ENCODE data around the gene EGLN3. TPM values are rescaled to one million over a fixed set of nuclear protein-coding genes. Genes with fewer than 3 reads are reported as not detected.

The EGLN3 gene
- total RNA-seq, 1 experiment from 2014 or later = 20.0 TPM

GRCh38 chr14:33917661-33918060, 33.2 kb downstream of the EGLN3 start:
- Mint-ChIP-seq H3K4me1 (peaks cover 35% of the 10 kb centered on the region), H3K36me3 (peaks cover 12% of the 10 kb centered on the region; the same call in 1 of the 2 replicates), H3K27ac (peak overlapping the region; percentile 34; the same call in 1 of the 2 replicates), H3K4me3 (no peak overlapping the region), H3K9me3 (peaks cover 4% of the 10 kb centered on the region; the same call in 1 of the 2 replicates), H3K27me3 (ENCODE audit: low read depth) (no peaks in the 10 kb centered on the region)
- ChIA-PET POLR2A (interaction anchor here (0.6 kb wide), 1 partner anchor 1099 kb away, joined by 9 read pairs; no protein-coding TSS in a partner anchor), CTCF (interaction anchor here (0.6 kb wide), 1 partner anchor 68 kb away, joined by 3 read pairs; no protein-coding TSS in a partner anchor)
- no peak for TF ChIP-seq ZBTB43 (CRISPR knock-in tag; IDR thresholded peaks at IDR 0.05)
- TF ChIP-seq NR2C2 (CRISPR knock-in tag; IDR thresholded peaks at IDR 0.05) = no peak
- TF ChIP-seq NR3C1 (CRISPR knock-in tag; conservative IDR thresholded peaks at IDR 0.05; ENCODE audit: low read depth) = no peak
- TF ChIP-seq ARID4B (CRISPR knock-in tag; IDR thresholded peaks at IDR 0.05; ENCODE audit: borderline replicate concordance) = no peak
- no peak for TF ChIP-seq RELA (CRISPR knock-in tag; IDR thresholded peaks at IDR 0.05; ENCODE audit: borderline replicate concordance)
- no peak for TF ChIP-seq EMX1 (CRISPR knock-in tag; IDR thresholded peaks at IDR 0.05)
- TF ChIP-seq ATF2 (CRISPR knock-in tag; IDR thresholded peaks at IDR 0.05; ENCODE audit: borderline replicate concordance, low read depth) = no peak
- TF ChIP-seq TP53 (CRISPR knock-in tag; IDR thresholded peaks at IDR 0.05) = no peak
- no peak for TF ChIP-seq ZNF396 (CRISPR knock-in tag; IDR thresholded peaks at IDR 0.05; ENCODE audit: borderline replicate concordance)
- TF ChIP-seq NFE2L1 (CRISPR knock-in tag; IDR thresholded peaks at IDR 0.05) = no peak
- DNase-seq (ENCODE audit: low spot score) (no peak), ATAC-seq (peak; percentile 30; the same call in 1 of the 2 replicates)

GRCh38 chr14:33916663-33917565, 34.0 kb downstream of the EGLN3 start:
- peaks cover 28% of the 10 kb centered on the region for H3K4me1 Mint-ChIP-seq
- H3K36me3 Mint-ChIP-seq = peaks cover 10% of the 10 kb centered on the region; the same call in 1 of the 2 replicates
- H3K27ac Mint-ChIP-seq = 0 out of 2 replicates have a peak overlapping the region, but pooled peaks have one; percentile 37
- H3K4me3 Mint-ChIP-seq = no peak overlapping the region
- ATAC-seq (peak; percentile 62), DNase-seq (ENCODE audit: low spot score) (no peak)
- POLR2A ChIA-PET = interaction anchor here (0.6 kb wide), 1 partner anchor 1100 kb away, joined by 9 read pairs; no protein-coding TSS in a partner anchor
- no peaks in the 10 kb centered on the region for H3K27me3 Mint-ChIP-seq (ENCODE audit: low read depth)
- CTCF ChIA-PET = interaction anchor here (0.6 to 1.3 kb wide), 3 partner anchors 67 to 442 kb away, joined by 3 read pairs; no protein-coding TSS in a partner anchor
- H3K9me3 Mint-ChIP-seq = peaks cover 4% of the 10 kb centered on the region; the same call in 1 of the 2 replicates
- TF ChIP-seq FOXJ3 (CRISPR knock-in tag; IDR thresholded peaks at IDR 0.05; ENCODE audit: borderline replicate concordance) (no peak), USF2 (CRISPR knock-in tag; IDR thresholded peaks at IDR 0.05) (no peak), ARID4B (CRISPR knock-in tag; IDR thresholded peaks at IDR 0.05; ENCODE audit: borderline replicate concordance) (no peak), CREM (CRISPR knock-in tag; IDR thresholded peaks at IDR 0.05) (no peak), NFE2L1 (CRISPR knock-in tag; IDR thresholded peaks at IDR 0.05) (no peak), SMAD4 (CRISPR knock-in tag; IDR thresholded peaks at IDR 0.05) (no peak), MYBL2 (CRISPR knock-in tag; IDR thresholded peaks at IDR 0.05) (no peak), E2F1 (CRISPR knock-in tag; IDR thresholded peaks at IDR 0.05) (no peak), EMX1 (CRISPR knock-in tag; IDR thresholded peaks at IDR 0.05) (no peak), ZNF232 (CRISPR knock-in tag; IDR thresholded peaks at IDR 0.05) (no peak), SOX15 (CRISPR knock-in tag; IDR thresholded peaks at IDR 0.05) (no peak)
